ENCODE measurements around the gene MRPS6.

The MRPS6 gene

DNA sequence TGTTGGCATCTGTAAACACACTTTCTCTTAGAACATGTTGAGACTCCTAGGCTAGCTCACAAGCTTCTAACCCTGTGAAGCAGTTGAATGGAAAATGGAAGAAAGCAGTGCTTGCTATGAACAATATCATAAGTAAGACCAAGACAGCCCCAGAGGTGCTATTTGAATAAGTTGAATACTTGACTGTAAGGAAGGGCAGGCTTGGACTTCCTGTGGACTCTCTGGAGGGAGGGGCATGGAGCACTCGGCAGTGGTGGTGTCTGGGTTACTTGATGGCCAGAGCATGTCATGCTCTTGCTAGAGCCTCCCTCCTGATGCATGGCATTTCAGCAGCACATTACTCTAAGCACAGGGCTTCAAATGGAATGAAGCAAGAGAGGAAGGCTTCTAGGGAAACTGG lies 60.0 kb downstream of the MRPS6 start:
- in situ Hi-C loops (cut with HindIII; ENCODE audit: low sequenced_read_pairs), result no loop called here
- no peak for DNase-seq (ENCODE audit: low read depth, low spot score)
- TF ChIP-seq, protein P1, sequence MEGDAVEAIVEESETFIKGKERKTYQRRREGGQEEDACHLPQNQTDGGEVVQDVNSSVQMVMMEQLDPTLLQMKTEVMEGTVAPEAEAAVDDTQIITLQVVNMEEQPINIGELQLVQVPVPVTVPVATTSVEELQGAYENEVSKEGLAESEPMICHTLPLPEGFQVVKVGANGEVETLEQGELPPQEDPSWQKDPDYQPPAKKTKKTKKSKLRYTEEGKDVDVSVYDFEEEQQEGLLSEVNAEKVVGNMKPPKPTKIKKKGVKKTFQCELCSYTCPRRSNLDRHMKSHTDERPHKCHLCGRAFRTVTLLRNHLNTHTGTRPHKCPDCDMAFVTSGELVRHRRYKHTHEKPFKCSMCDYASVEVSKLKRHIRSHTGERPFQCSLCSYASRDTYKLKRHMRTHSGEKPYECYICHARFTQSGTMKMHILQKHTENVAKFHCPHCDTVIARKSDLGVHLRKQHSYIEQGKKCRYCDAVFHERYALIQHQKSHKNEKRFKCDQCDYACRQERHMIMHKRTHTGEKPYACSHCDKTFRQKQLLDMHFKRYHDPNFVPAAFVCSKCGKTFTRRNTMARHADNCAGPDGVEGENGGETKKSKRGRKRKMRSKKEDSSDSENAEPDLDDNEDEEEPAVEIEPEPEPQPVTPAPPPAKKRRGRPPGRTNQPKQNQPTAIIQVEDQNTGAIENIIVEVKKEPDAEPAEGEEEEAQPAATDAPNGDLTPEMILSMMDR (IDR thresholded peaks at IDR 0.05; ENCODE audit: low read depth, low read length), result no peak
- no peak overlapping the region for H3K4me3 ChIP-seq (ENCODE audit: low read depth, low read length)

DNA sequence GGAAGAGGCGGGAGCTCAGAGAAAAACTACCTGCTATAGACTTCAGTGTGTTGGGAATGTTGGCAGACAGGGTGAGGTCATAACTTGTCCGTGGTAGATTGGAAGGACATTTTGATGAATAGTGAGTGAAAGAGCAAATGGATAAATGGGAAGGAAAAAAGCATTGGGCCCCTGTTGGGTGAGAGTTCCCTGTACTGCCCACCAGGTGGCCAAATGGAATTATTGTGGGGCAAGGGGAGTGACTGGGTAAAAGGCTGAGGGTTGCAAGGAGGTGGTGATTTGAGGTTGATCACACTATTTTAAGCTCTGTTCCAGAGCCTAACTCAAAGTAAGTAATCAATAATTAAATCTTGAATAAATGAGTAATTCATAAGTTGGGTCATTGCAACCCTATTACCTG lies 60.4 kb downstream of the MRPS6 start:
- no peak overlapping the region for H3K4me3 ChIP-seq (ENCODE audit: low read depth, low read length)
- in situ Hi-C loops (cut with HindIII; ENCODE audit: low sequenced_read_pairs), result no loop called here
- TF ChIP-seq, protein P1 (IDR thresholded peaks at IDR 0.05; ENCODE audit: low read depth, low read length), result peak; percentile 31
- no peak for DNase-seq (ENCODE audit: low read depth, low spot score)

DNA sequence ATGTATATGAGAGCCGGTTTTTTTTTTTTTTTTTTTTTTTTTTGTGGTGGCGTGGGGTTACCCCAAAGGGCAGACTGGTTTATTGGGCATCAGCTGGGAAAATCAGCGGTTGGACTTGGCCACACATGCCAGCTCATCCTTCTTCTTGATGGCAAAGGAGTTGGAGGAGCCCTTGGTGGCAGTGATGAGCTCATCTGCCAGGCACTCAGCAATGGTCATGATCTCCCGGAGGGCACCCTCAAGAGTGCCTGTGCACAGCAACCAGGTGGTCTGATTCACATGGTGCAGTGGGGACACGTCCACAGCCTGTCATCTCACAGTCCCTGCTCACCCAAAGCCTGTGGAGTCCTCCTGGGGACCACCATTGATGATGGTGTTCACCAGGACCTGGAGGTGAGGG lies 62.0 kb downstream of the MRPS6 start:
- no peak for DNase-seq (ENCODE audit: low read depth, low spot score)
- in situ Hi-C loops (cut with HindIII; ENCODE audit: low sequenced_read_pairs), result no loop called here
- TF ChIP-seq, protein P1 (IDR thresholded peaks at IDR 0.05; ENCODE audit: low read depth, low read length), result no peak
- no peak overlapping the region for H3K4me3 ChIP-seq (ENCODE audit: low read depth, low read length)

DNA sequence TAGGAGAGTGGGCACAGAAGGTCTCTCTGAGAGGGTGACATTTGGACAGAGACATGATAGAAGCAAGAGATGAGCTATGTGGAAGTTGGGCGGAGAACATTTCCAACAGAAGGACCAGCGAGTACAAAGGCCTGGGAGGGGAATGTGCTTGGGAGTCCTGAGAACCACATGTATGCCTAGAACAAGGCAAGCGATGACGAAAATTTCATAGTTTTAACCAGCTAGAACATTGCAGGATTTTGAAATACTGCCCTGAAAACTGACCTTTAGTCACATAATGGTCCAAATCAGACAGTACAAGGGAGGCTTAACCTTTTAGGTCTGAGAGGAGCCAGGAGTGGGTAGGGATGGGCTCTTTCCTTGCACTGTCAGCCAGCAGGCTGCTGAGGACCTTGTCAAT lies 68.0 kb downstream of the MRPS6 start:
- H3K4me3 ChIP-seq (ENCODE audit: low read depth, low read length), result no peak overlapping the region
- in situ Hi-C loops (cut with HindIII; ENCODE audit: low sequenced_read_pairs), result no loop called here
- DNase-seq (ENCODE audit: low read depth, low spot score), result no peak
- TF ChIP-seq, protein P1 (IDR thresholded peaks at IDR 0.05; ENCODE audit: low read depth, low read length), result no peak

DNA sequence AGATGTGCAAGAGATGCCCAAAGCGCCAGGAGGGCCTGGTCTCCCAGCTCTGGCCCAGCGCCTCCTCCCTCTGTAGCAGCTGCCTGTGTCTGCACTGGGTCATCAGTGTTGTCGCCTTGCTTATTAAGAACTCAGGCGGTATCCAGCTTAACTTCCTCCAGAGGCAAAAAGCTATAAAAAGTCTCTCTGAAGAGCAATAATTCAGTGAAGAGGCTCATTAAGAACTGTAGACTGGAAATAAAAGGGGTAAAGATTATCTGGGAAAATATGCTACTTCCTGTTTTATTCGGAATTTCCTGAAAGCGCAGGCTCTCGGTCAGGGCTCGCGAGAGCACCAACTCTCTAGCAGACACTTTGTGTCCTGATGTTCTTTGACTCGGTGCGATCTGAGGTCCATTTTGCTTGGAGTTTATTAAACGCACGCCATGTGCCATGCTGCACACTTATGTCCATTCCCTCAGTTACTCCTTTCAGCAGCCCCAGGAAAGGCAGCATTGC lies 70.4 kb downstream of the MRPS6 start:
- DNase-seq (ENCODE audit: low read depth, low spot score), result no peak
- in situ Hi-C loops (cut with HindIII; ENCODE audit: low sequenced_read_pairs), result no loop called here
- TF ChIP-seq, protein P1 (IDR thresholded peaks at IDR 0.05; ENCODE audit: low read depth, low read length), result no peak
- no peak overlapping the region for H3K4me3 ChIP-seq (ENCODE audit: low read depth, low read length)

DNA sequence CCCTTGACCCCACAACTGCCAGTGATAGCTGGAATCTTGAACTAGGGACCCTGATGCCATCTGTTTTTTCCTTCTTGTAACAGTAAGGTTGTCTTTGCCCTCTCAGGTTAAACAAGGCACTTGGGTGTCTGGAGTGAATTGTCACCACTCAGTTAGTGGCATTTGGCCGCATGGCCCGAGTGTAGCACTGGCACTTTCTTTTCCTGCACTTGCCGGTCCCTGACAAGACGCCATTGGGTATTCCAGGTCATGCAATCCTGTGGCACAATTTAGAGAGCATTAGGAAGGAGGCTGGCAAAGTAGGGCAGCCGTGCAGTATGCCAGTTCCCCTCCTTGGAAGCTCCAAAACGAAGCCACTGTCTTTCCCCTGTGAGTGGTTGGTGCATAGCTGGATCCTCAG lies 70.8 kb downstream of the MRPS6 start:
- DNase-seq (ENCODE audit: low read depth, low spot score), result no peak
- TF ChIP-seq, protein P1 (IDR thresholded peaks at IDR 0.05; ENCODE audit: low read depth, low read length), result no peak
- H3K4me3 ChIP-seq (ENCODE audit: low read depth, low read length), result no peak overlapping the region
- in situ Hi-C loops (cut with HindIII; ENCODE audit: low sequenced_read_pairs), result no loop called here
